ENCODE results near the gene LTBP1.

The LTBP1 gene

DNA sequence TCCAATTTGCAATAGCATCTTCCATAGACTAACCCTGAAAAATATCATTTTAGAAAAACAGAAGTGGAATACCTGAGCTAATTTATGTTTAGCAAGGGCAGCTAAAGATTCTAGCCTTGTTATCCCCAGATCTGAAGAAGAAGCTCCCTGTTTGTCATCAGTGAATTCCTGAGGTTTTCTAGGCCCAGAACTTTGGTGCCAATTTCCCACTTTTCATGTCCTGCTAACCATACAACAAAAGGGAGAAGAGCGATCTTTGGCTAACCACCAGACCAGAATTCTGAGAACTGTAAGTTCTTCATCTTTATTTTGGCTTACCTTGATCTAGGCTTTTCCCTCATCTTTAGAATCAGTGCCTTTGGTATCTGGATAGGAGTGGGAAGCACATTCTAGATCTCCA, 478.4 kb downstream of the LTBP1 start:
- TF ChIP-seq, protein P1, sequence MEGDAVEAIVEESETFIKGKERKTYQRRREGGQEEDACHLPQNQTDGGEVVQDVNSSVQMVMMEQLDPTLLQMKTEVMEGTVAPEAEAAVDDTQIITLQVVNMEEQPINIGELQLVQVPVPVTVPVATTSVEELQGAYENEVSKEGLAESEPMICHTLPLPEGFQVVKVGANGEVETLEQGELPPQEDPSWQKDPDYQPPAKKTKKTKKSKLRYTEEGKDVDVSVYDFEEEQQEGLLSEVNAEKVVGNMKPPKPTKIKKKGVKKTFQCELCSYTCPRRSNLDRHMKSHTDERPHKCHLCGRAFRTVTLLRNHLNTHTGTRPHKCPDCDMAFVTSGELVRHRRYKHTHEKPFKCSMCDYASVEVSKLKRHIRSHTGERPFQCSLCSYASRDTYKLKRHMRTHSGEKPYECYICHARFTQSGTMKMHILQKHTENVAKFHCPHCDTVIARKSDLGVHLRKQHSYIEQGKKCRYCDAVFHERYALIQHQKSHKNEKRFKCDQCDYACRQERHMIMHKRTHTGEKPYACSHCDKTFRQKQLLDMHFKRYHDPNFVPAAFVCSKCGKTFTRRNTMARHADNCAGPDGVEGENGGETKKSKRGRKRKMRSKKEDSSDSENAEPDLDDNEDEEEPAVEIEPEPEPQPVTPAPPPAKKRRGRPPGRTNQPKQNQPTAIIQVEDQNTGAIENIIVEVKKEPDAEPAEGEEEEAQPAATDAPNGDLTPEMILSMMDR (IDR thresholded peaks at IDR 0.05; ENCODE audit: borderline replicate concordance, control extremely low read depth, extremely low read depth, insufficient read depth, missing control alignments) = no peak

DNA sequence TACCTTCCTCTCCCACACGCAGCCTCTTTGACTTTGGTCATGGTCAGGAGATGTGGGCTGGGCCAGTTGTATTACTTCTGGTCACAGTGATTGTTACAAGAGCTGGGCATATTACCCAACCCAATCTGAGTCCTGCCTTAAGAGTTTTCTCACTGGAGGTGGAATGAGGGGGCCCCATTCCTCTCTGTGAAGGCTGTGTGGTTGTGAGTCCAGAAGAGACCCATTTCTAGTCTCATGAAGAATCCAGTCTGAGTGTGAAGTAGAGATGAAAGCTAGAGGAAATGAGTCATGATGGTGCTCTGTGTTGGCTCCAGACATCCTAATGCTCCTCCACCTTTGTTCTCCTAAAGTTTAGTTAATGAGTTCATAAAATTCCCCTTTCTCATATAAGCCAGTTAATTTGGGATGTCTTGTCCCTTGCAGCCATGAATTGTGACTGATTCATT, 478.9 kb downstream of the LTBP1 start:
- no peak for DNase-seq (ENCODE audit: low spot score)
- in situ Hi-C loops (cut with MboI; ENCODE audit: low sequenced_read_pairs, unreplicated experiment) = no loop called here
- TF ChIP-seq, protein P1 (IDR thresholded peaks at IDR 0.05; ENCODE audit: borderline replicate concordance, control extremely low read depth, extremely low read depth, insufficient read depth, missing control alignments) = no peak

More for the DNA sequence above, 478.4 kb downstream of the LTBP1 start:
- in situ Hi-C loops (cut with MboI; ENCODE audit: low sequenced_read_pairs, unreplicated experiment) = no loop called here
- no peak for DNase-seq (ENCODE audit: low spot score)

DNA sequence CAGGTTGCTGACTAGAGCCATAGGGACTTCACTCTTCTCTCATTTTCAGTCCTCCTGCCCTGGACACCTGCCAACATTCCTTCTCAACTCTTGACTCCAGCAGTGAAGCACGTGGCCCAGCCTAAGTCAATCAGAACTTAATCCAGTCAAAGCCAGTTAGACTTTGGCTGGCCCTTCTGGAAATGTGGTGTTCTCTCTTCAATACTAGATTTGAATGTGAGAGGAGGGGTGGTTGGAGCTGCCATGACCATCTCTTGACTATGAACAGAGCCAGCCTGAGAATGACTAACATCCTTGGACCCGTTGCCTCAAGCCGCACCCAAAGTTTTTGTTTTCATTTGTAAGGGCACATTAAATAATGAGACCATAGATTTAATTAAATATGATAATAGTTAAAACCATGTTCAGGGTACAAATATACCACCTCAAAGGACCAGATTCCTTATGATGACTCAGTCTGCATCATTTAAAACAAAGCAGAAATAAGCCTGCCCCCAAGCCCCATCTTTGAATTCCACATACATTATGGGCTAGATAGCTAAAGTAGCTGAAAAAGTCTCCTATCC, 480.0 kb downstream of the LTBP1 start:
- in situ Hi-C loops (cut with MboI; ENCODE audit: low sequenced_read_pairs, unreplicated experiment) = no loop called here
- TF ChIP-seq, protein P1 (IDR thresholded peaks at IDR 0.05; ENCODE audit: borderline replicate concordance, control extremely low read depth, extremely low read depth, insufficient read depth, missing control alignments) = no peak
- no peak for DNase-seq (ENCODE audit: low spot score)

DNA sequence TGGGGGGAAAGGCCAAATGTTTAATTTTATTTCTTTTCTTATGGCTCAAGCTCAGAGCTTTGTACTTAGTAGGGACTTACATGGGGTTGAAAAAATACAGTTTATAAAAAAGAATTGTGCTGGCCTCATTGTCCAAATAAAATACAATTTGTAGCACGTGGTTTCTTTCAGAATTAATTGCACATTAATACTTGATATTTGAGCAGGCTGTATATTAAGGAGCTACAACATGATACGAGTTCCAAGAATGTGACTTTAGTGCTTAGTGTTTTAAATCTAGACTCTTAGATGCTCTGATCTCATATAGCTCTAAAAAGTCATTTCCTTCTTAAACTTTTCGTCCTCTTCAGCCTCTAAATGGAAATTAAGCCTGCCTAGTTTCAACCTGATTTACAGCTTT, 483.3 kb downstream of the LTBP1 start:
- TF ChIP-seq, protein P1 (IDR thresholded peaks at IDR 0.05; ENCODE audit: borderline replicate concordance, control extremely low read depth, extremely low read depth, insufficient read depth, missing control alignments) = no peak
- no peak for DNase-seq (ENCODE audit: low spot score)
- in situ Hi-C loops (cut with MboI; ENCODE audit: low sequenced_read_pairs, unreplicated experiment) = no loop called here

DNA sequence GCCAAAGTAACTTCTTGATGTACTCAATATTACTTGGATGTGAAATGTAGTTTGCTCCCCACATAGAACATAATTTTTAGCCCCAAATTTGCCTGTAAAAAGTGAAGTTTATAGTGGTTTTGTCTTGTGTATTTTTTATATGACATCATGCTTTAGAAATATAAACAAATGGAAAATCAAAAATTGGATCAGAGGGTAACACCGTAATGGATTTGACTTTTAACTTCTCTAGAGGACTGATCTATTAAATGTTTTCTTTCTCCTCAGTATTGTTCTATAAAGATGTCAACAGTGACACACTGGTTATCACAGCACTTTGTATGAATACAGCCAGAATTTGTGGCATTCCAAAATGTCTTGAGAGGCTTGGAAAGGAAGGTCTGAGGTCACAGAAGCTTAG, 484.1 kb downstream of the LTBP1 start:
- TF ChIP-seq, protein P1 (IDR thresholded peaks at IDR 0.05; ENCODE audit: borderline replicate concordance, control extremely low read depth, extremely low read depth, insufficient read depth, missing control alignments) = no peak
- DNase-seq (ENCODE audit: low spot score) = no peak
- in situ Hi-C loops (cut with MboI; ENCODE audit: low sequenced_read_pairs, unreplicated experiment) = no loop called here

DNA sequence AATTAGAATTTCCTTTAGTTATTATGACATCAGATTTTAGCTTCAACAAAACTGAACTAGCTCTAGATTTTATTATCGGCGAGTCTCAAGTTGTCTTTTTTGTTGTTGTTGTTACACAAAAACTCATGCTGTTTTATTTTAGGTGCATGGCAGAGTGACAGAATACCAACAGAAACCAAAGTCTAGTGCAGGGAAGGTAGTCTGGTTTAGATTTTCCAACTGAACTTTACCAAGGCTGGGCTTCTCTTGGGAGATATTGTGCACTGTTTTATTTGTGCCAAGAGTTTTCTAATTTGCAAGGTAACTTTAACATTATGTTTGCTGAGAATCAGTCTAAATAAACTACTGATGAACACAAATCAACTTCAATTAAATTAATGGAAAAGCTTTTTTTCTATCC, 486.1 kb downstream of the LTBP1 start:
- DNase-seq (ENCODE audit: low spot score) = no peak
- TF ChIP-seq, protein P1 (IDR thresholded peaks at IDR 0.05; ENCODE audit: borderline replicate concordance, control extremely low read depth, extremely low read depth, insufficient read depth, missing control alignments) = no peak
- in situ Hi-C loops (cut with MboI; ENCODE audit: low sequenced_read_pairs, unreplicated experiment) = no loop called here

Measured in GM13976 (cell line).